NB4 (cell line): Measurements from ENCODE around the gene CDH4.

Experiments
- CTCF ChIP-seq: IDR thresholded peaks from one replicate; pipeline ENCODE4 v1.5.1; 2012; ENCODE audit warnings: low read depth, low read length
- MYC ChIP-seq: IDR thresholded peaks from 2 replicates; pipeline ENCODE4 v1.6.1; 2011; ENCODE audit warnings: low read depth, low read length

GRCh38 chr20:61290721-61291120 is 38.7 kb downstream of the CDH4 start:
- TF ChIP-seq MYC (no peak), CTCF (no peak)
